ENCODE data around the gene OR2T35. TPM values are rescaled to one million over a fixed set of nuclear protein-coding genes. Genes with fewer than 3 reads are reported as not detected.

The OR2T35 gene
- total and polyA plus RNA-seq, 2 of the 13 experiments (the other 11 are each of a cell fraction or from before 2014, with no cell fraction given): not detected

DNA sequence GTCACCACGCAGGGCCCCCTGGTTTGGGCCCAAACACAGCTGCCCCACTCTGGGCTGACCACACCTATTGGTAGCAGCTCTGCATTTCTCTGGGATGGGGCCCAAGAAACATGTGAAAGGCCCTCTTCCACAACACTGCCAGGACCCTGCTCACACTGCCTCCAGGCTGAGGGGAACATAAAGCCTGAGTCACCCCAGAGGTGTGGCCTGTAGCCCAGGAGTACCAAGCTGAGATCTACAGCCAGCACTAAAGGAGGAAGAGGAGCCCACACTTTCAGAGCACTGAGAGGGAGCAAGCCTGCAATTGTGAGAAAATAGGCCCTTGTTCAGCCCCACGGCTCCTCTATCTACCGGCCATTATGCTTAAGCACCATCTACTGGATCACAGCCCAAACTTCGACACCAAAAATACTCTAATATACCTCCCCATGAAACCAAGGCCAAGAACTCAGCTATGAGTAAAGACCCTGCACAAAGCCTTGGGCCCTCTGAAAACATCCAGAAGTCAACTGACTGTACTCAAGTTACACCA is 33.1 kb downstream of the OR2T35 start:
- POLR2A ChIA-PET: no interaction called here
- no peaks in the 10 kb centered on the region for H3K79me2 ChIP-seq (ENCODE audit: insufficient read depth, low read length)
- ATAC-seq (no peak), FAIRE-seq (no peak), DNase-seq (ENCODE audit: low spot score) (no peak)
- WGBS (ENCODE audit: low lambda C conversion rate): 0% methylated on average over 4 of the region's 4 CpGs
- intact Hi-C loops (cut with micrococcal nuclease; ENCODE audit: unreplicated experiment) (no loop called here), in situ Hi-C loops (cut with HindIII; ENCODE audit: extremely low pct_ligation_motif_present, low pct_unique_long_range_greater_than_20kb) (no loop called here)
- no peaks in the 10 kb centered on the region for H3K36me3 ChIP-seq (replicated peaks in 1 of 2; ENCODE audit: control insufficient read depth in 1 of 2, insufficient read depth in 2 of 2, low read length in 2 of 2)
- no peak overlapping the region for H3K9ac ChIP-seq (ENCODE audit: insufficient read depth, low read depth, low read length)
- BruUV-seq (replicated peaks): no TSS peak
- H3K4me1 ChIP-seq (ENCODE audit: insufficient read depth, low read length): no peaks in the 10 kb centered on the region
- H3K4me3 ChIP-seq (replicated peaks in 1 of 3; ENCODE audit: insufficient read depth in 1 of 3, low read depth in 2 of 3, low read length in 3 of 3): no peak overlapping the region
- no peak overlapping the region for H3K27ac ChIP-seq (ENCODE audit: extremely low read length, insufficient read depth, low read length)
- no peaks in the 10 kb centered on the region for H3K27me3 ChIP-seq (ENCODE audit: control insufficient read depth in 1 of 2, insufficient read depth in 2 of 2, low read length in 2 of 2)
- no peaks in the 10 kb centered on the region for H4K20me1 ChIP-seq (ENCODE audit: insufficient read depth, low read length)
- CTCF ChIA-PET (ENCODE audit: low intra/inter-chr PET ratio, low total read pairs): no interaction called here
- no peaks in the 10 kb centered on the region for H3K9me3 ChIP-seq (ENCODE audit: low read length)
- H2AFZ ChIP-seq (ENCODE audit: low read length): no peak overlapping the region
- no peak overlapping the region for H3K4me2 ChIP-seq (ENCODE audit: low read depth, low read length)
- TF ChIP-seq PHF20 (CRISPR knock-in tag; IDR thresholded peaks at IDR 0.05): no peak
- no peak for TF ChIP-seq MYNN (CRISPR knock-in tag; IDR thresholded peaks at IDR 0.05; ENCODE audit: low read depth)
- TF ChIP-seq FOXA3 (CRISPR knock-in tag; IDR thresholded peaks at IDR 0.05): no peak
- no peak for TF ChIP-seq ZNF839 (CRISPR knock-in tag; IDR thresholded peaks at IDR 0.05; ENCODE audit: borderline replicate concordance)
- no peak for TF ChIP-seq CBX1 (IDR thresholded peaks at IDR 0.05; ENCODE audit: low read depth)
- TF ChIP-seq, protein P1, sequence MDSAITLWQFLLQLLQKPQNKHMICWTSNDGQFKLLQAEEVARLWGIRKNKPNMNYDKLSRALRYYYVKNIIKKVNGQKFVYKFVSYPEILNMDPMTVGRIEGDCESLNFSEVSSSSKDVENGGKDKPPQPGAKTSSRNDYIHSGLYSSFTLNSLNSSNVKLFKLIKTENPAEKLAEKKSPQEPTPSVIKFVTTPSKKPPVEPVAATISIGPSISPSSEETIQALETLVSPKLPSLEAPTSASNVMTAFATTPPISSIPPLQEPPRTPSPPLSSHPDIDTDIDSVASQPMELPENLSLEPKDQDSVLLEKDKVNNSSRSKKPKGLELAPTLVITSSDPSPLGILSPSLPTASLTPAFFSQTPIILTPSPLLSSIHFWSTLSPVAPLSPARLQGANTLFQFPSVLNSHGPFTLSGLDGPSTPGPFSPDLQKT (CRISPR knock-in tag; IDR thresholded peaks at IDR 0.05; ENCODE audit: borderline replicate concordance): no peak
- no peak for TF ChIP-seq SUZ12 (IDR thresholded peaks at IDR 0.05; ENCODE audit: low read depth, low read length)
- TF ChIP-seq, protein P2, sequence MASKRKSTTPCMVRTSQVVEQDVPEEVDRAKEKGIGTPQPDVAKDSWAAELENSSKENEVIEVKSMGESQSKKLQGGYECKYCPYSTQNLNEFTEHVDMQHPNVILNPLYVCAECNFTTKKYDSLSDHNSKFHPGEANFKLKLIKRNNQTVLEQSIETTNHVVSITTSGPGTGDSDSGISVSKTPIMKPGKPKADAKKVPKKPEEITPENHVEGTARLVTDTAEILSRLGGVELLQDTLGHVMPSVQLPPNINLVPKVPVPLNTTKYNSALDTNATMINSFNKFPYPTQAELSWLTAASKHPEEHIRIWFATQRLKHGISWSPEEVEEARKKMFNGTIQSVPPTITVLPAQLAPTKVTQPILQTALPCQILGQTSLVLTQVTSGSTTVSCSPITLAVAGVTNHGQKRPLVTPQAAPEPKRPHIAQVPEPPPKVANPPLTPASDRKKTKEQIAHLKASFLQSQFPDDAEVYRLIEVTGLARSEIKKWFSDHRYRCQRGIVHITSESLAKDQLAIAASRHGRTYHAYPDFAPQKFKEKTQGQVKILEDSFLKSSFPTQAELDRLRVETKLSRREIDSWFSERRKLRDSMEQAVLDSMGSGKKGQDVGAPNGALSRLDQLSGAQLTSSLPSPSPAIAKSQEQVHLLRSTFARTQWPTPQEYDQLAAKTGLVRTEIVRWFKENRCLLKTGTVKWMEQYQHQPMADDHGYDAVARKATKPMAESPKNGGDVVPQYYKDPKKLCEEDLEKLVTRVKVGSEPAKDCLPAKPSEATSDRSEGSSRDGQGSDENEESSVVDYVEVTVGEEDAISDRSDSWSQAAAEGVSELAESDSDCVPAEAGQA (IDR thresholded peaks at IDR 0.05; ENCODE audit: low read depth): no peak
- TF ChIP-seq, protein P2 (CRISPR knock-in tag; IDR thresholded peaks at IDR 0.05; ENCODE audit: borderline replicate concordance): no peak
- TF ChIP-seq ELF3 (CRISPR knock-in tag; IDR thresholded peaks at IDR 0.05): no peak
- TF ChIP-seq NR2F2 (IDR thresholded peaks at IDR 0.05; ENCODE audit: borderline replicate concordance, low read depth): no peak
- TF ChIP-seq ZNF329 (CRISPR knock-in tag; IDR thresholded peaks at IDR 0.05; ENCODE audit: low read depth): no peak
- TF ChIP-seq, protein P3, sequence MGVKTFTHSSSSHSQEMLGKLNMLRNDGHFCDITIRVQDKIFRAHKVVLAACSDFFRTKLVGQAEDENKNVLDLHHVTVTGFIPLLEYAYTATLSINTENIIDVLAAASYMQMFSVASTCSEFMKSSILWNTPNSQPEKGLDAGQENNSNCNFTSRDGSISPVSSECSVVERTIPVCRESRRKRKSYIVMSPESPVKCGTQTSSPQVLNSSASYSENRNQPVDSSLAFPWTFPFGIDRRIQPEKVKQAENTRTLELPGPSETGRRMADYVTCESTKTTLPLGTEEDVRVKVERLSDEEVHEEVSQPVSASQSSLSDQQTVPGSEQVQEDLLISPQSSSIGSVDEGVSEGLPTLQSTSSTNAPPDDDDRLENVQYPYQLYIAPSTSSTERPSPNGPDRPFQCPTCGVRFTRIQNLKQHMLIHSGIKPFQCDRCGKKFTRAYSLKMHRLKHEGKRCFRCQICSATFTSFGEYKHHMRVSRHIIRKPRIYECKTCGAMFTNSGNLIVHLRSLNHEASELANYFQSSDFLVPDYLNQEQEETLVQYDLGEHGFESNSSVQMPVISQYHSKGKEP (CRISPR knock-in tag; IDR thresholded peaks at IDR 0.05): no peak
- no peak for TF ChIP-seq ZFP36L1 (CRISPR knock-in tag; IDR thresholded peaks at IDR 0.05)
- no peak for TF ChIP-seq PRPF4 (IDR thresholded peaks at IDR 0.05; ENCODE audit: low read depth, low read length, poor library complexity, severe bottlenecking)
